ENCODE results near the gene ETV6. TPM values are rescaled to one million over a fixed set of nuclear protein-coding genes. Genes with fewer than 3 reads are reported as not detected.
"Not testable (repeated sequence)": the region's sequence is repeated elsewhere in the genome, so short reads cannot be mapped to it uniquely, and the experiment has no call there.

The ETV6 gene
- polyA plus RNA-seq (ENCODE audit: insufficient read length in 4 of 4) = 10 to 100 TPM; 13.3 to 15.2 (median 14.0) TPM

DNA sequence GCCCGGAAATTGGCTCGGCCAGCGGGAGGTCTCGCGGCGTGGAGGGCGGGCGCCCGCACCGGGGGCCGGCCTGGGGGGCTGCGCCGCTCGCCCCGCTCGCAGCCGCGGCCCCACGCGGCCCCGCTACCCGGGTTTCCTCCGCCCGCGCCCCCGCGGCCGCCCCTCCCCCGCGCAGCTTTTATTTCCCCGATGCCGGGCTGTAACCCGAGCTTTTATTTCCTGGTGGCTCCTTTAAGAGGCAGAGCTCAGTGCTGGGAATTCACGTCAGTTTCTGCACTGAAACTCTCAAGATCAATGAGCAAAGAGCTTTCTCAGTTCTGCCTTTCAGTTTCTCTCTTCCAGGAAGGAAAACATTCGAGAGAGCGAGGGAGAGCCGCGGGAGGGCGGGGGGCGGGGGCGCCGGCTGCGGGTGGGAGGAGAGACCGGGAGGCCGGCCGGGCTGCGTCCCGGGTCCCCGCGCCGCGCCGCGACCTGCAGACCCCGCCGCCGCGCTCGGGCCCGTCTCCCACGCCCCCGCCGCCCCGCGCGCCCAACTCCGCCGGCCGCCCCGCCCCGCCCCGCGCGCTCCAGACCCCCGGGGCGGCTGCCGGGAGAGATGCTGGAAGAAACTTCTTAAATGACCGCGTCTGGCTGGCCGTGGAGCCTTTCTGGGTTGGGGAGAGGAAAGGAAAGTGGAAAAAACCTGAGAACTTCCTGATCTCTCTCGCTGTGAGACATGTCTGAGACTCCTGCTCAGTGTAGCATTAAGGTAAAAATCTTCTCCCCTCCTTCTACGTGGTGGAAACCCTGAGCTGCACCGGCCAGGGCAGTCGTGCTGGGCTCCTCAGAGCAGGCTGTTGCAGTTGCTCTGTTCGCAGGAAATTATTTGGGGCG lies at the start of gene ETV6:
TSS of gene ETV6 (plus strand) at position 262 of the 873 bp plus-strand sequence. CDS start at position 716, 454 bp downstream.
- DNase-seq (ENCODE audit: low read depth in 4 of 4, low spot score in 3 of 4) = peak; percentile 57 to 80 (median 72)

DNA sequence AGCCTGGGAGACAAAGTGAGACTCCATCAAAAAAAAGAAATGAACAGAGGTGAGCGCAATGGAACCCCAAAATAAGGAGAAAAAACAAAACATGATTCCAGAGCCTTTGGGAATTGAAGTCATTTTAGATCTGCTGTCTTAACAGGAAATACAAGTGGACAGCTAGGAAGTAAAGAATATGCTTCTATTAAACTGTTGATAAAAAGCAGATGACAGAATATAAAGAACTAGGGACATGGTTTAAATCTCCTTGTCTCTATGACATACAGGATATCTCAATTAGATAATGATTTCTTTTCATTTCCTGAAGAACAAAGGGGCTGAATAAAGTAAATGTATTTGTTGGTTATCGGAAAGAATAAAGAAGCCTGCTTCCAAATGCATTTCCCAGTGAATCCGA lies 49.3 kb upstream of the ETV6 start:
- no peak for DNase-seq (ENCODE audit: low read depth in 4 of 4, low spot score in 3 of 4)

DNA sequence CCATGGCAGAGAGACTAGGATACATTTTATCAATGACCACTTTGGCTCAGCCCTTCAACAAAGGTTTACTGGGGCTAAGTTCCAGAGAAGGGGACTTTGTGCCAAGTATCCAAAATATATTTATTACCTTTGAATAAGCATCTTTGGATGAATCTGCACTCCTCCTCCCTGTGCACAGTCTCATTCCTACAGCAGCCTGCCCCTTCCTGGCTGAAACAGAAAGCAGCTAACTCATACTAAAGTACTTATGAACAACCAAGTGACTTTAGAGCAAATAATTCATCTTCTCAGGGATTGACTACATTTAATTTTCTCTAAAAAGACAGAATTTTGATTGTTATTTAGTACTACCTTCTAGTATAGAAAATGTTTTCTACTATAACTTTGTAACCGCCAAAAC lies 47.8 kb upstream of the ETV6 start:
- DNase-seq (ENCODE audit: low read depth in 4 of 4, low spot score in 3 of 4) = no peak

DNA sequence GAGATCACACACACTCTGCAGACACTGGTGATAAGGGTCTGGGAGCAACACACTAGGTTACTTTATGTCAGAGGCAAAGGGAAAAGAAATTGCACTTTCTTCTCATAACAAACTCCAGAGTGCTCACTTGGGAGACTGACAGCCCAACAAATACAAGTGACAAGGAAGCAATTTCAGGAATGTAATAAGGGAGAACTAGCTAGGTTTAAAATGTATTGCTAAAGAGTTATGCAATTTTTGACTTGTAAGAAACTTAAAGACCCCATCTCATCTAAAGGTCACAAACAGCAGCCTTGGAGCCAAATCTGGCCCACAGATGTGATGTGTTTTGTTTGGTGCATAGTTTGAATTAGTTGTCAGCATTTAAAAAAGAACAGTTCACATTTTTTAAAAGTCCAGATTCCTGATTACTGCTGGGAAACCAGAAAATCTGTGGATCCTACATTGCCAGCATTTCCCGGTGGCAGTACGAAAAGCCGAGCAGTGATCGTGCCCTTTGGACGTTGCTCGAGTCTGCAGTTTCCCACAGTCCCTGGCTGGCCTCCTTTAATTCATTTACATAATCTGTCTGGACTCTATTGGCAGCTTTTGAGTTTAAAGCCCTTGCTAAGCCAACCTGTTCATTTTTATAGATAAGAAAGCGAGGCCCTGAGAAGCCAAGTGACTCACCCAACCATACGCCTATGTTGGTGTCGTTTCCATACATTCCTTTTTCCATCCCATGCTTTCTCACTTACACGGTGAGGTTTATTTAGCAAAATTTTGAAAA lies 42.0 kb upstream of the ETV6 start:
- no peak for DNase-seq (ENCODE audit: low read depth in 4 of 4, low spot score in 3 of 4)

DNA sequence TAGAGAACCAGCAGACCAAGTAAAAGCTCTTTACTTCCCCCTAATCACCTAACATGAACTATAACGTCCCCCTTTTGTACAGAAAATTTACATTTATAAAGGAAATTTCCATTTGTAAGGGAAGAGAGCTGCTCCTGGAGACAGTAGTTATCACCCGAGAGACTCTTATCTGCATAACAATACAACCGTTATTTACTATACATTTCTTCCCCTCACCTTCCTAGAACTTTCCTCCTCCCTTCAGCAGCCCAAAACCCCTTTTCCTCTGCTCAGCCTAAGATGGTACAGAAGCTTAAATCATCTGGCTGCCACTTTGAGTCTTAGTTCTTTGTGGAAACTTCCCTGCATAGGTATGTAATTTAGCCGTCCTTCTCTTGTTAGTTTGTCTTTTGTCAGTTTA lies 40.4 kb upstream of the ETV6 start:
- DNase-seq (ENCODE audit: low read depth in 4 of 4, low spot score in 3 of 4) = no peak

DNA sequence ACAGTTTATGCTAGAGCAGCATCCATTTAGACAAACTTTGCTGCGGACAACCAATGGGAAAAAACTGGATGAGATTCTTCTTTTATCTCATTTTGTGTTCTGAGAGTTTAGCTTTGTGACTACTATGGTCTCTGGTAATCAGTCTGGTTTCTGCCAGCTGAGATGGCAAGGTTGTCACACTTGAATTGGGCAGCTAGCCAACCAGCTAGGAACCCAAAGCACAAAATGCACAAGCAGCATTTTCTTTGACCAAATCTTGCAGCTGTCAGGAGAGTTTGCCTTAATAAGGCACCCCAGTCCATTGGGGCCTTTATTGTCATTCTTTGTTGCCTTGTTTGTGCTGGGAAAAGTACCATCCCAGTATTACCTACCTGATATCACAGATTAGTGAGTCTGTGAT lies 34.0 kb upstream of the ETV6 start:
- DNase-seq (ENCODE audit: low read depth in 4 of 4, low spot score in 3 of 4) = no peak

DNA sequence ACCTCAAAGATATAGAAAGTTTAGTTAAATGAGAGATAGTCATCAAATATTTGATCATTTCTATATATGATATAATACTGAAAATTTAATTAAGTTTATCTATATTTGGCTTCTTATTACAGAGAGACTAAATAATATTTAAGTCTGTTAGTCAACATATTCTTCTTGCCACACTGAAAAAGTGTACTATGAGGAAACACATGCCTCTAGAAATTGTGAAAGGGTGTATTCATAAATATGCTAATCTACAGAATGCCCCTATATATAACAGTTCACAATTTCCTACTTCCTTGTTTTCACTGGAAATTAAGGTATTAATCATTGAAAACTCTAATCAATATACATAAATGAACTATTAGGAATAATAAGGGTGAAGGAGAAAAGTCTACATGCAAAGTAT lies 31.4 kb upstream of the ETV6 start:
- no peak for DNase-seq (ENCODE audit: low read depth in 4 of 4, low spot score in 3 of 4)

DNA sequence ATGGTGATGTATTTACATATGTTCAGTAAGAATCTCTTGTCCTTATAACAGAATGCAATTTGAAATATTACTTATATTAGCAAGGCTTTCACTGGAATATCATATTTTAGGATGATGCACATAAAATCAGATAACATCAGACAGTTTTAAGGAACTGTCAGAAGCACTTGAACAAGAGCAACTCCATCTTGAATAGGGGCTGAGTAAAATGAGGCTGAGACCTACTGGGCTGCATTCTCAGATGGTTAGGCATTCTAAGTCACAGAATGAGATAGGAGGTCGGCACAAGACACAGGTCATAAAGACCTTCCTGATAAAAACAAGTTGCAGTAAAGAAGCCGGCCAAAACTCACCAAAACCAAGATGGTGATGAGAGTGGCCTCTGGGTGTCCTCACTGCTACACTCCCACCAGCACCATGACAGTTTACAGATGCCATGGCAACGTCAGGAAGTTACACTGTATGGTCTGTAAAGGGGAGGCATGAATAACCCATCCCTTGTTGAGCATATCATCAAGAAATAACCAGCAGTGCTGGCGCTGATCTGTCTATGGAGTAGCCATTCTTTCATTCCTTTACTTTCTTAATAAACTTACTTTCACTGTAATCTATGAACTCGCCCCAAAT lies 27.6 kb upstream of the ETV6 start:
- DNase-seq (ENCODE audit: low read depth in 4 of 4, low spot score in 3 of 4) = no peak

DNA sequence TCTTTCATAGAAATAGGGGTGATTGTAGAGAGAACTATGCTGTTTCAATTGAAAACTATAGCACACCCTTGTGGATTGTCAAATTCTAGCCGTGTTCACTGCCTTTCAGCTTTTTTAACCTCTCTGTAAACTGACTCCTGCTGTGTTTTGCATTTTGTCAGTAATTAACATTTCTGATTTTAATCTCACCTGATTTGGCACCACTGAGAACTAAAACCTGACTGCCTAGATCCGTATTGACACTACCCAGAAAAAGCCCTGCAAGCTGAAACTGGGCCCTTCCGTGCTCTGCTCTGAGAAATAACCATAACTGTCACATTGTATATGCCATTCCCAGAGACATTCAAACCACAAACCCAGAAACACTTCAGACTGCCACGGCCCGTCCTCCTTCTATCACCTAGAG lies 26.6 kb upstream of the ETV6 start:
- no peak for DNase-seq (ENCODE audit: low read depth in 4 of 4, low spot score in 3 of 4)

DNA sequence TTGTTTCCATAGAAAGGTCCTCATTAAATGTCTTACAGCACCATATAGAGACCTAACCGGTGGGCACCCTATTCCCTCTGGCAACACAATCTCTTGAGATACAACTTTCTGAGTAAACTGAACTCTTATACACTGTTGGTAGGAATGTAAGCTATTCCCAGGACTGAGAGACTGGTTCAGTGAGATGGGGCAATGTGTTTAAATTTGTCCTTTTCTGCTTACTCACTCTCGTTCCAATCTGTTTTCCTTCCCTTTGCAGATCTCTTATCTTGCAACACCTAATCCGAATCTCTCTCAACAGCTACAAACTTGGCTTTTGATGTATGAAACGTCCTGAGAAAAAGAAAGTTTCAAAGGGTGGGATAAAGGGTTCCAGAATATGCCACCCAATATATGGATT lies 26.1 kb upstream of the ETV6 start:
- no peak for DNase-seq (ENCODE audit: low read depth in 4 of 4, low spot score in 3 of 4)

DNA sequence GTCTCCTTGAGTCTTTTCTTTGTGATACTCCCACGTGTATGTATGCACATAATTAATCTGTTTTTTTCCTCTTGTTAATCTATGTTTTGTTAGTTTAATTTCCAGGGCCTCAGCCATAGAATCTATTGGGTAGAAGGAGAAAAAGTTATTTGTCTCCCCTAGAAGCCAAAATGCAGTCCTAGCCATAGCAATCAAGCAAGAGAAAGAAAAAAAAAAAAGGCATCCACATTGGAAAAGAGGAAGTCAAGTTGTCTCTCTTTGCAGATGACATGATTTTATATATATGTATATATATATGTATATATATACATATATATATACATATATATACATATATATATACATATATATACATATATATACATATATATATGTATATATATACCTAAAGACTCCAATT lies 25.4 kb upstream of the ETV6 start:
- no peak for DNase-seq (ENCODE audit: low read depth in 4 of 4, low spot score in 3 of 4)

DNA sequence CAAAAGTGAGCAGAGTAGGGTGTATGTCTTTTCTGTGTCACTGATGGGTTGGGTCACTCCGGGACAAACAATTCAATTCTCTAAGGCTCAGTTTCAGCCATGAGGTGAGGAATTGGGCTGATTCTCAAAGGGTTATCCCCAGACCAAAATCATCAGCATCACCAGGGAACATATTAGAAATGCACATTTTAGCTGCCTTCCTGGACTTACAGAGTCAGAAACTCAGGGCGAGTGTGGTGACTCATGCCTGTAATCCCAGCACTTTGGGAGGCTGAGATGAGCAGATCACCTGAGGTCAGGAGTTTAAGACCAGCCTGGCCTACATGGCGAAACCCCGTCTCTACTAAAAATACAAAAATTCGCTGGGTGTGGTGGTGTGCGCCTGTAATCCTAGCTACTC lies 21.8 kb upstream of the ETV6 start:
- not testable (repeated sequence) for DNase-seq (ENCODE audit: low read depth in 4 of 4, low spot score in 3 of 4)

DNA sequence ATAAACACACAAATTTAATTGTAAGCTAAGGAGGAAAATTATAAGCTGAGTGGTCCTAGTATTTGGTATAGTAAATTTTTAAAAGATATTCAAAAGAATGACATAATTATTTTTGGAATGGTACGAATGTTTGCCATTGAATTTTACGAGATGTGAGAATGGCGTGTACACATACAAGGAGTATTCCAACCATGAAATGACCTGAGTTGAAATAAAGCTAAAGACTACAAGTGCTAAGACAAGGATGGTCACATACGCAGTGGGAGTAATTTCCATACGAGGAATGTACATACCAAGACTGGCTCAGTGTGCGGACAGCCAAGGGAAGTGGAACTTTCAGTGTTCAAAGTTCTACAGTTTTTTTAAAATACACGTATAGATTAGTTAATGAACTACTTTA lies 21.1 kb upstream of the ETV6 start:
- no peak for DNase-seq (ENCODE audit: low read depth in 4 of 4, low spot score in 3 of 4)

DNA sequence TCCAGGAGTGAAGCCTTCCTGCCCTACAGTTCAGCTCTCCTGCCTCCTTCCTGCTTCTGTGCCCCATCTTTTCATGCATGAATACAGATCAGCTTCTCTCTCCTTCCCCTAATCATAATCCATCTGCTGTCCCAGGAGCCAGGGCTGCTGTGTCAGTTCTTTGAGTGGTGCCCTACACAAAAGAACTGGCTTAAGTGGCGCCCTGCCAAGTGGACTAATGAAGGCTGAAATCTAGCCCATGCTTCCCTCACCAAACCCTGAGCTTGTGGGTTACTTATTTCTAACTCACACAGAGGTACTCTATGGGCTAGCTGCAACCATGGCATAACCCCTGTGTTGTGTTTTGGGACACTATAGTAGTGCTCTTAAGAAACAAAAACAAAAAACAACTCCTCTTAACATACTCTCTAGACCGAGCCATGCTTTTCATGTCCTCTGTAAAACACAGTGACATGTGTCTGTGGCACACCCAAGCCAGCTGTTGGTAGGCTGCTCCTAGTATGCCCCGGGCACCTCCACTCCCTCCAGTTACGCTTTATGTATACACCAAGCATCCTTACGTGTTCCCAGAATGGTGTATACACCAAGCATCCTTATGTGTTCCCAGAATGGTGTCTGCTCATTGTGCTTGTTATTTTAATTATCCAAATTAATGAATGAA lies 19.3 kb upstream of the ETV6 start:
- DNase-seq (ENCODE audit: low read depth in 4 of 4, low spot score in 3 of 4) = no peak

DNA sequence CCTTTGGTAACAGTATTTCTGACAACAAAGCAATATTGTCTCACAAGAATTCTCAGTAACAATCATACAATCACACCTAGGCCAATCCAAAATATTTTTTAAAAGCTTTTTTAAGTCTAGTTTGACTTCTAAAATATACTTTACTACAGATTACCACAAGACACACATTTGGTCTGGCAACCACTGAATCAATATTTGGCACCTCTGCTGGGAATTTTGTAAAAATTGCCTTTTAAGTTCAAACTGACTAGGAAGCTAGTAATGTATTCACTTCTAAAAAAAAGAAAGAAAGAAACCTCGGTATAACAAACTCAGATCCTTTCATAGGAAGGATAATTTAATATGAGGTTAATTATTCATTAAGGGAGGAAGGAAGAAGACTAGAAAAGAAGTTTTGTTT lies 18.2 kb upstream of the ETV6 start:
- no peak for DNase-seq (ENCODE audit: low read depth in 4 of 4, low spot score in 3 of 4)

DNA sequence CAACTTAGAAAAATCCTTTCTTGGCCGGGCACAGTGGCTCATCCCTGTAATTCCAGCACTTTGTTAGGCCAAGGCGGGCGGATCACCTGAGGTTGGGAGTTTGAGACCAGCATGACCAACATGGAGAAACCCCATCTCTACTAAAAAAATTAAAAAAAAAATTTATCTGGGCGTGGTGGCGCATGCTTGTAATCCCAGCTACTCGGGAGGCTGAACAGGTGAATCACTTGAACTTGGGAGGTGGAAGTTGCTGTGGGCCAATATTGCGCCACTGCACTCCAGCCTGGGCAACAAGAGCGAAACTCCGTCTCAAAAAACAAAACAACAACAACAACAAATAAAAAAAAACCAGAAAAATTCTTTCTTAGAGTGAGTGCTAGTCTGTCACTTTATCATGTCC lies 17.6 kb upstream of the ETV6 start:
- not testable (repeated sequence) for DNase-seq (ENCODE audit: low read depth in 4 of 4, low spot score in 3 of 4)

DNA sequence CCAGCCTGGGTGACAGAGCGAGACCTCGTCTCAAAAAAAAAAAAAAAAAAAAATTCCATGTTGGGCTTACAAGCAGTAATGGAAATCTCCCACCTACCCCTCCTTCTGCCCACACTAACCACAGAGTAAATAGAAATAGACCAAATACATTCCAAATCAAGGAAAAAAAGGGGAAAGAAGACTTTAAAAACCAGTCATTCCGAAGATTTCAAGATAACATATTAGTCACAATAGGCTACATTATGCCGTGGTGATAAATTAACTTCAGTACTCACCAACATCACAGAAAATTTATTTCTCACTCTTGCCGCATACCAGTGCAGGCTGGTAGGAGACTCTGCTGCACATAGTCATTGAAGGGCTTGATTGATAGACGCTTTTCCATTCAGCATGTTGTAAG lies 15.5 kb upstream of the ETV6 start:
- DNase-seq (ENCODE audit: low read depth in 4 of 4, low spot score in 3 of 4) = no peak

DNA sequence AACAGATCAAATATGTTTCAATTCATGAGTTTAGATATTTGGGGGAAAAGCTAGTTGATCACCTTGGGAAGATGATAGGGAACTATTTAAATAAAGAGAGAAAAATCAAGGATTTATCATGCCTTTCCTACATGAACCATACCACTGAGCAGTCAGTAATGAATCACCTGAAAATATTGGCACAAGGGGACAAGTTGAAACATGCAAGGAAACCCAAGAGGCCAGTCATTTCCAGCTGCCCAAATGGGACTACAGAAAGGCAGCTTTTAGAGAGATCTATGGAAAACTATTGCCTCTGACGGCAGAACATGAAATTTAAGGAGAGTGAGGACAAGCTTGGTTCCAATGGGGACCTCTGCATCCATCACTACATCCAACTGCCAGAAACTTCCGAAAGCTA lies 14.1 kb upstream of the ETV6 start:
- no peak for DNase-seq (ENCODE audit: low read depth in 4 of 4, low spot score in 3 of 4)

DNA sequence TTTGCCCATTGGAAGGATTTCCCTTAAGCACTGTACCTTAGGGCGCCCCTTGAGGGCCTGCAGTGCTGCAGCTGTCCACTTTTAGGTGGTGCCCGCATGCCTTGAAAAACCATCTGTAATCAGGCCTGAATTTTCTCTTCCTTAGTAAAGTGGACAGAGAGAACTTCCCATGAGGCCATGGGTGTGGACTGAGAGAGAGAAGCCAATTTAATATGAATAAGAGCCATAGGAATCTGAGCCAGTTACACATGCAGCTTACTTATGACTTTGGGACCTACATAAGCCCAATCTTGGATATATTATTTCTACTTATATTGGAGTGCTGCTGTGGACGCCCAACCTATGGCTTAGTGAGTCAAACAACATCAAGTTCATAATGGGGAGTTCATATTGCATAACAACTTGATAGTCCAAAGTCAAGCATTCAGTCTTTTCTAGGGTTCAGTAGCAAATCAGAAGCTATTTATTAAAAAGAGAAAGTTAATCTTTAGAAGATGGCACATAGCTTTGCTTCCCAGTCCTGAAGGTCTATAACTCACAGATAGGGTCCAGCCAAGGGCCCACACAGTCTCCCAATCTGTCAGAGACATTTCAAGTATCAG lies 11.1 kb upstream of the ETV6 start:
- DNase-seq (ENCODE audit: low read depth in 4 of 4, low spot score in 3 of 4) = no peak

DNA sequence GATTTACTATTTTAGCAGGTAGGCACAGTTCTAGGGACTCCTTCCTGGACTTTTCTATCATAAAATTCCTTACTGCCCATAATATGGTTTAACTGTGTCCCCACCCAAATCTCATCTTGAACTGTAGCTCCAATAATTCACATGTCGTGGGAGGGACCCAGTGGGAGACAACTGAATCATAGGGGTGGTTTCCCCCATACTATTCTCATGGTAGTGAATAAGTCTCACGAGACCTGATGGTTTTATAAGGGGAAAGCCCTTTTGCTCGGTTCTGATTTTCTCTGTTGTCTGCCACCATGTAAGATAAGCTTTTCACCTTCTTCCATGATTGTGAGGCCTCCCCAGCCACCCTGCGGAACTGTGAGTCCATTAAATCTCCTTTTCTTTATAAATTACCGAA lies 10.0 kb upstream of the ETV6 start:
- DNase-seq (ENCODE audit: low read depth in 4 of 4, low spot score in 3 of 4) = no peak

DNA sequence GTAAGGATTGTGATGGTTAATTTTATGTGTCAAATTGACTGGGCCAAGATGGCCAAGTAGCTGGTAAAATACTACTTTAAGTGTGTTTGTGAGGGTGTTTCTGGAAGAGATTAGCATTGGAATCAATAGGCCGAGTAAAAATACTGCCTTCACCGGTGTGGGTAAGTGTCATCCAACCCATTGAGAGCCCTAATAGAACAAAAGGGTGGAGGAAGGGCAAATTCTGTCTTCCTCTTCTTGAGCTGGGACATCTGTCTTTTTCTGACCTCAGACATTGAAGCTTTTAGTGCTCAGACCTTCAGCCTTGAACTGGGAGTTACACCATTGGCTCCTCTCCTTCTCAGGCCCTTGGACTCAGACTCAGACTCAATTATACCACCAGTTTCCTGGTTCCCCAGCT lies 8.0 kb upstream of the ETV6 start:
- no peak for DNase-seq (ENCODE audit: low read depth in 4 of 4, low spot score in 3 of 4)
